Heart left ventricle (tissue), 13 donors: ENCODE results near the gene SIGLEC9.

Source experiments
- CTCF ChIP-seq, 12 donors: fragments of 200-600 bp; sonication (generic) in 4 of 12; IDR thresholded peaks; one replicate each; pipeline versions ENCODE4 v1.5.0 to v1.8.0; 2018 to 2022; ENCODE audit warnings: antibody characterized with exemption in 12 of 12, mild to moderate bottlenecking in 5 of 12
- POLR2A ChIP-seq, 2 donors: fragments of 450-650 bp; IDR thresholded peaks; one replicate each; pipeline ENCODE4 v1.6.1; 2017; ENCODE audit warnings: antibody characterized with exemption in 2 of 2, mild to moderate bottlenecking in 2 of 2, moderate library complexity in 2 of 2
- donor health status: ischemic (EF 13 %, LVEDD 7.1; RV severe dilation, severe dysfunction).
- donor health status: DM: no; HTN: yes; CAD: no.
- donor health status: DM: no; HTN: no; CAD: no.
- donor health status: ischemic (EF 25% LVEDD 6.9; RV normal size, moderate dysfunction).
- donor health status: ischemic (EF 25% LVEDD 5.7; RV mildly dilated, moderate dysfunction).
- donor health status: ischemic (EF 35%, LVEDD 5.7; RV mildly dilated, moderate dysfunction).
- donor health status: nonischemic (EF 11% LVEDD 7.7; RV severe dilation, severe dysfunction).
- donor health status: DM: yes; HTN: yes; CAD: no.
- donor health status: PGD.
- donor health status: ischemic (EF 29% LVEDD 5.4; RV normal size, mild dysfunction).
- donor health status: nonischemic (EF 23%, LVEDD 6.1; RV moderate dilation, normal function).

GRCh38 chr19:51139299-51140014 is 14.8 kb downstream of the SIGLEC9 start:
- TF ChIP-seq CTCF (IDR thresholded peaks at IDR 0.05) (no peak), POLR2A (IDR thresholded peaks at IDR 0.05) (no peak)
